A673 (cell line): ENCODE data around the gene HGFAC. TPM values are rescaled to one million over a fixed set of nuclear protein-coding genes. Genes with fewer than 3 reads are reported as not detected.

Experiments
- BruUV-seq: library from RNA; stranded (reverse); fragments of 400-500 nt; replicated peaks from 2 replicates; lab custom pipeline; 2021; lab: Mats Ljungman, UMichigan
- CTCF ChIA-PET: fragments of 300-600 bp; sonication (Branson Sonifier 250); formaldehyde crosslinking; loops from one replicate; lab custom pipeline; 2022; ENCODE audit warnings: antibody characterized with exemption; lab: Charles Lee
- POLR2A ChIA-PET: fragments of 300-600 bp; sonication (Branson Sonifier 250); formaldehyde crosslinking; loops from one replicate; lab custom pipeline; 2022; ENCODE audit warnings: antibody characterized with exemption; ENCODE audit not compliant: low non-redundant PET; lab: Charles Lee
- DNase-seq: peaks from one replicate; pipeline ENCODE4 v3.0.0-alpha.2; 2015; ENCODE audit warnings: low spot score
- H3K27ac ChIP-seq: fragments of 200-600 bp; sonication (generic); 2 replicates; pipeline ENCODE4 v1.5.1; 2016; ENCODE audit warnings: mixed run types, low read depth, mild to moderate bottlenecking, mixed read lengths, antibody characterized with exemption, low read length; ENCODE audit not compliant: poor library complexity, severe bottlenecking
- H3K27me3 ChIP-seq: fragments of 200-600 bp; sonication (generic); replicated peaks from 2 replicates; pipeline ENCODE4 v1.6.1; 2017; ENCODE audit warnings: mixed run types, low read depth, mild to moderate bottlenecking, mixed read lengths, antibody characterized with exemption, low read length; ENCODE audit not compliant: insufficient read depth, poor library complexity
- H3K36me3 ChIP-seq: fragments of 200-600 bp; sonication (generic); 2 replicates; pipeline ENCODE4 v1.6.1; 2016; ENCODE audit warnings: mixed run types, mild to moderate bottlenecking, mixed read lengths, antibody characterized with exemption, low read length; ENCODE audit not compliant: insufficient read depth, poor library complexity, severe bottlenecking
- H3K4me1 ChIP-seq: fragments of 200-600 bp; sonication (generic); 2 replicates; pipeline ENCODE4 v1.6.1; 2017; ENCODE audit warnings: mixed run types, mild to moderate bottlenecking, mixed read lengths, antibody characterized with exemption, low read length; ENCODE audit not compliant: insufficient read depth, poor library complexity, severe bottlenecking
- H3K4me3 ChIP-seq: fragments of 200-600 bp; sonication (generic); 2 replicates; pipeline ENCODE4 v1.5.1; 2016; ENCODE audit warnings: low read depth, mixed run types, mild to moderate bottlenecking, mixed read lengths, low read length; ENCODE audit not compliant: poor library complexity, severe bottlenecking
- H3K9me3 ChIP-seq: fragments of 200-600 bp; sonication (generic); 2 replicates; pipeline ENCODE4 v1.6.1; 2016; ENCODE audit warnings: mixed run types, low read depth, mild to moderate bottlenecking, mixed read lengths, antibody characterized with exemption, low read length; ENCODE audit not compliant: poor library complexity, severe bottlenecking
- EZH2 ChIP-seq: fragments of 200-600 bp; sonication (generic); IDR thresholded peaks from 2 replicates; pipeline ENCODE4 v1.6.1; 2017; ENCODE audit warnings: borderline replicate concordance, low read depth, mild to moderate bottlenecking, mixed read lengths, antibody characterized with exemption, low read length; ENCODE audit not compliant: poor library complexity, severe bottlenecking
- intact Hi-C: fragments of 100-400 bp; cut with micrococcal nuclease; formaldehyde crosslinking; loops from one replicate; pipeline ENCODE4 v1.10.0; 2022; ENCODE audit not compliant: unreplicated experiment
- total RNA-seq: library from RNA; stranded (reverse); gene quantifications from 2 replicates; pipeline ENCODE4 v1.2.3, GENCODE V29; 2021
- TF ChIP-seq, protein P1 (sequence below): fragments of 300-800, 200-600 bp; sonication (generic); conservative IDR thresholded peaks from 2 replicates; pipeline ENCODE4 v1.5.1; 2017; ENCODE audit warnings: low read depth, mild to moderate bottlenecking, antibody characterized with exemption, low read length, moderate library complexity, mixed read lengths

Gene HGFAC
- total RNA-seq, 1 experiment from 2014 or later, result 4.8 TPM

DNA sequence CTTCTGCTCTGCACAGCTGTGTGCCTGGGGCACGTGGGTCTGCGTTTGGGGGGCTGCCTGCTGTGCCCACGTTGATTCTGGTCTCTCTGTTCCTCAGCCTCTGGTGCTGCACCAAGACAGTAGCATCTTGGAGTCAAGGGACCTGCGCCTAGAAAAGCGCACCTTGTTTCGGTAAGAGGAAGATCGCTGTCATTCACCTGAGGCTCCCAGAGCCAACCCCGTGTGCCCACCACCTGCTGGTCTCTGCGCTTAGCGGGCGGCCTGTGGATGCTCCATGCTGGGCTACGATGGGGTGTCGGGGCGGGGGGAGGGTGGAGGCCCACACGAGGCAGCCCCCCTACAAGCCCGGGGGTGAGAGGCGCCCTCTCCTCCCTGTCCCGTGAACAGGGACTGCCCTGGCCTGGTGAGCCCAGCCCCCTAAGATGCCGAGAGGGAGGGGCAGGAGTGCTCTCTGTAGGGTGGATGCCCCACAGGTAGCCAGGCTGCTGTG is 18.9 kb upstream of the HGFAC start:
- H3K36me3 ChIP-seq, result peaks cover 6% of the 10 kb centered on the region
- ChIA-PET CTCF (no interaction called here), POLR2A (no interaction called here)
- no peak overlapping the region for H3K27ac ChIP-seq
- no TSS peak for BruUV-seq
- H3K27me3 ChIP-seq, result no peaks in the 10 kb centered on the region
- no peak for DNase-seq
- TF ChIP-seq, protein P1, sequence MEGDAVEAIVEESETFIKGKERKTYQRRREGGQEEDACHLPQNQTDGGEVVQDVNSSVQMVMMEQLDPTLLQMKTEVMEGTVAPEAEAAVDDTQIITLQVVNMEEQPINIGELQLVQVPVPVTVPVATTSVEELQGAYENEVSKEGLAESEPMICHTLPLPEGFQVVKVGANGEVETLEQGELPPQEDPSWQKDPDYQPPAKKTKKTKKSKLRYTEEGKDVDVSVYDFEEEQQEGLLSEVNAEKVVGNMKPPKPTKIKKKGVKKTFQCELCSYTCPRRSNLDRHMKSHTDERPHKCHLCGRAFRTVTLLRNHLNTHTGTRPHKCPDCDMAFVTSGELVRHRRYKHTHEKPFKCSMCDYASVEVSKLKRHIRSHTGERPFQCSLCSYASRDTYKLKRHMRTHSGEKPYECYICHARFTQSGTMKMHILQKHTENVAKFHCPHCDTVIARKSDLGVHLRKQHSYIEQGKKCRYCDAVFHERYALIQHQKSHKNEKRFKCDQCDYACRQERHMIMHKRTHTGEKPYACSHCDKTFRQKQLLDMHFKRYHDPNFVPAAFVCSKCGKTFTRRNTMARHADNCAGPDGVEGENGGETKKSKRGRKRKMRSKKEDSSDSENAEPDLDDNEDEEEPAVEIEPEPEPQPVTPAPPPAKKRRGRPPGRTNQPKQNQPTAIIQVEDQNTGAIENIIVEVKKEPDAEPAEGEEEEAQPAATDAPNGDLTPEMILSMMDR, result no peak
- no peak for TF ChIP-seq EZH2
- H3K4me3 ChIP-seq, result no peak overlapping the region
- no peaks in the 10 kb centered on the region for H3K4me1 ChIP-seq
- intact Hi-C loops, result no loop called here
- H3K9me3 ChIP-seq, result no peaks in the 10 kb centered on the region

DNA sequence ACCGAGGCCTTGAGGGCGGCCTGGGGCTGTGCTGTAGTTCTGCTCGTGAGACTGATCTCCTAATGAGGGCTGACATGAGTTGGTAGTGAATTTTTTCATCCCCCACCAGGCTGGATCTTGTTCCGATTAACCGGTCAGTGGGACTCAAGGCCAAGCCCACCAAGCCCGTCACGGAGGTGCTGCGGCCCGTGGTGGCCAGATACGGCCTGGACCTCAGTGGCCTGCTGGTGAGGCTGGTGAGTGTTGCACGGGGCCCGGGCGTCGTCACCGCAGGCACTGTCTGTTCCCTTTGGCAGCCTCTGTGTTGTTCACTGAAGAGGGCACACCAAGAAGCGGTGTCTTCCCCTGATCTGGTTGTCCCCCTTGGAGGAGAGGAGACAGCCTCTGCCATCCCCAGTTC is 18.4 kb upstream of the HGFAC start:
- ChIA-PET POLR2A (no interaction called here), CTCF (no interaction called here)
- H3K27ac ChIP-seq, result no peak overlapping the region
- intact Hi-C loops, result no loop called here
- no peaks in the 10 kb centered on the region for H3K9me3 ChIP-seq
- BruUV-seq, result no TSS peak
- H3K27me3 ChIP-seq, result no peaks in the 10 kb centered on the region
- DNase-seq, result no peak
- H3K4me3 ChIP-seq, result no peak overlapping the region
- no peaks in the 10 kb centered on the region for H3K4me1 ChIP-seq
- TF ChIP-seq, protein P1, result no peak
- TF ChIP-seq EZH2, result no peak
- H3K36me3 ChIP-seq, result peaks cover 2% of the 10 kb centered on the region

DNA sequence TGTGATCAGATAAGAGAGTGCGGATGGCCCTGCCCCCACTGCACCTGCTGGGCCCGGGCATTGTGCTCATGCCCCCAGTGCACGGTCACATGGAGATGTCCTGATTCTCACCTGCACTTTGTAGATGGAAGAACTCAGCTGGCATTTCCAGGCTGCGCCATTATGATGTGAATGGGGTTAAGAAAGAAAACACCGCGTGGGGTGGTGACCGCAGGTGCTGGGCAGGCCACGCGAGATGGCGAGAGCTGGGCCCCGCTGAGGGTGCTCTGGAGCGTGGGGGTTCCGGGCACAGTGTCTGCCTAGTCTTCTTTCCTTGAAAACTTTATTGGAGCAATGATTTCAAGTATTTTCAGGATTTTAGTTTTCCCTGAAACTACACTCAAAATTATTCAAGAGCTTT is 17.8 kb upstream of the HGFAC start:
- Histone ChIP-seq H3K27ac (no peak overlapping the region), H3K36me3 (peaks cover 2% of the 10 kb centered on the region), H3K27me3 (no peaks in the 10 kb centered on the region), H3K4me3 (no peak overlapping the region), H3K4me1 (no peaks in the 10 kb centered on the region), H3K9me3 (no peaks in the 10 kb centered on the region)
- ChIA-PET POLR2A (no interaction called here), CTCF (no interaction called here)
- BruUV-seq, result no TSS peak
- intact Hi-C loops, result no loop called here
- DNase-seq, result no peak
- no peak for TF ChIP-seq EZH2
- TF ChIP-seq, protein P1, result no peak
